Brain microvascular endothelial cell (primary cell): Measurements from ENCODE around the gene RNF182.
"Not testable (repeated sequence)": the region's sequence is repeated elsewhere in the genome, so short reads cannot be mapped to it uniquely, and the experiment has no call there.

ENCODE experiments used
- DNase-seq: peaks from one replicate; pipeline ENCODE4 v3.0.0-alpha.2; 2020
- H3K27ac ChIP-seq: fragments of 250-450 bp; sonication (Bioruptor Pico); 2 replicates; pipeline ENCODE4 v1.5.1; 2020; ENCODE audit warnings: mild to moderate bottlenecking, moderate library complexity
- H3K27me3 ChIP-seq: fragments of 250-450 bp; sonication (Bioruptor Pico); replicated peaks from 2 replicates; pipeline ENCODE4 v1.5.1; 2020; ENCODE audit warnings: mild to moderate bottlenecking
- H3K36me3 ChIP-seq: fragments of 250-450 bp; sonication (Bioruptor Pico); replicated peaks from 2 replicates; pipeline ENCODE4 v1.5.1; 2020; ENCODE audit warnings: mild to moderate bottlenecking
- H3K4me3 ChIP-seq: 2 replicates; pipeline ENCODE4 v1.5.1; 2011; ENCODE audit warnings: low read depth, mild to moderate bottlenecking, control low read depth, low read length, moderate library complexity
- in situ Hi-C: cut with HindIII; loops from 2 replicates; pipeline ENCODE4 v1.10.0; 2017; ENCODE audit warnings: low sequenced_read_pairs, low pct_ligation_motif_present
- TF ChIP-seq, protein P1 (sequence below): IDR thresholded peaks from 2 replicates; pipeline ENCODE4 v1.5.1; 2011; ENCODE audit warnings: low read depth, mild to moderate bottlenecking, moderate library complexity, low read length, control low read depth, inconsistent platforms; ENCODE audit errors: missing control alignments

RNF182 gene

DNA sequence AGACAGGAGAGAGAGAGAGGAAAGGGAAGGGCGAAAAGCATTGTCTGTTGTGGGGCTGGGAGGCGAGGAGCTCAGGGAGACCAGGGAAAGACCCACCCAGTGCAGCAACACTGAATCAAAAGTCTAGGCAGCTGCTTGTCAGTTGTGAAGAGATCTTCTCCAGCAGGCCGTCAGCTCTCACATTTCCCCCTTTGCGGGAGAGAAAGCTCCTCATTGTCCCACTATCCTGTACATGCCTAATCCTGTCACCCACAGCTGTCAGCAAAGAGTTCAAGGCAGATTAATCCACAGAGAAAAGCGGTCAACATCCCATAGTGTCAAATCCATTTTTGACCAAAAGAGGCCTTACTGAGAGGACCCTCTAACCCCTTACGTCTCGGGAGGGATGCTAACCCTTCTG lies 27.3 kb downstream of the RNF182 start:
- TF ChIP-seq, protein P1, sequence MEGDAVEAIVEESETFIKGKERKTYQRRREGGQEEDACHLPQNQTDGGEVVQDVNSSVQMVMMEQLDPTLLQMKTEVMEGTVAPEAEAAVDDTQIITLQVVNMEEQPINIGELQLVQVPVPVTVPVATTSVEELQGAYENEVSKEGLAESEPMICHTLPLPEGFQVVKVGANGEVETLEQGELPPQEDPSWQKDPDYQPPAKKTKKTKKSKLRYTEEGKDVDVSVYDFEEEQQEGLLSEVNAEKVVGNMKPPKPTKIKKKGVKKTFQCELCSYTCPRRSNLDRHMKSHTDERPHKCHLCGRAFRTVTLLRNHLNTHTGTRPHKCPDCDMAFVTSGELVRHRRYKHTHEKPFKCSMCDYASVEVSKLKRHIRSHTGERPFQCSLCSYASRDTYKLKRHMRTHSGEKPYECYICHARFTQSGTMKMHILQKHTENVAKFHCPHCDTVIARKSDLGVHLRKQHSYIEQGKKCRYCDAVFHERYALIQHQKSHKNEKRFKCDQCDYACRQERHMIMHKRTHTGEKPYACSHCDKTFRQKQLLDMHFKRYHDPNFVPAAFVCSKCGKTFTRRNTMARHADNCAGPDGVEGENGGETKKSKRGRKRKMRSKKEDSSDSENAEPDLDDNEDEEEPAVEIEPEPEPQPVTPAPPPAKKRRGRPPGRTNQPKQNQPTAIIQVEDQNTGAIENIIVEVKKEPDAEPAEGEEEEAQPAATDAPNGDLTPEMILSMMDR = no peak
- H3K36me3 ChIP-seq = no peaks in the 10 kb centered on the region
- H3K27ac ChIP-seq = no peak overlapping the region
- in situ Hi-C loops = no loop called here
- H3K4me3 ChIP-seq = no peak overlapping the region
- DNase-seq = no peak
- no peaks in the 10 kb centered on the region for H3K27me3 ChIP-seq

DNA sequence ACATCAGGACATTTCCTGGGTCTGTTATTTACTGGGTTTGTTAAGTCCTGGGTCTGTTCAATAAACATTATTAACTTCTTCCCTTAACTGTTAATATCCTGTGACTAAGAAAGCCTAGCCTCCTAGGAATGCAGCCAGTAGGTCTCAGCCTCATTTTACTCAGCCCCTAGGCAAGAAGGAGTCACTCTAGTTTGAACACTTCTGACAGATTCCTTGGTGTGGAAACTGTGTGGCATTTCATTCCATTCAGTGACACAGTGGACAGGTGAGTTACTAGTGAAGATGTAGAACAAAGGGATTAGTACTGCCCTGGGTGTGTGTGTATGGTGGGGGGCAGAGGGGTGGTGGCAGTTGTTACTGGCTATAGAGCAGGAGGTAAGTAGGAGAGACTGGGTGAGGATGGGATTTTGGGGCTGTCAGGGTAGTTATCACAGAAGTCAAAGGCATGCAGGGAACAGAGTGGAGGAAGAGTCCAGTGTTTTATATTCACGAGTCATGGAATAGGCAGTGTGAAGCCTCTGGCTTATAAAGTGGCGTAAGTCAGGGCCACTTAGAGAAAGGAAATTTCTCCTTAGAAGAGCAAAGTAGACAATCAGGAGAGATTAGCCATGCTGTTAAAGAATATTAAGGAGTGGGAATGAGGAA lies 28.4 kb downstream of the RNF182 start:
- H3K4me3 ChIP-seq = no peak overlapping the region
- no peaks in the 10 kb centered on the region for H3K27me3 ChIP-seq
- peak; percentile 8 for DNase-seq
- H3K36me3 ChIP-seq = no peaks in the 10 kb centered on the region
- TF ChIP-seq, protein P1 = no peak
- no peak overlapping the region for H3K27ac ChIP-seq
- in situ Hi-C loops = no loop called here

DNA sequence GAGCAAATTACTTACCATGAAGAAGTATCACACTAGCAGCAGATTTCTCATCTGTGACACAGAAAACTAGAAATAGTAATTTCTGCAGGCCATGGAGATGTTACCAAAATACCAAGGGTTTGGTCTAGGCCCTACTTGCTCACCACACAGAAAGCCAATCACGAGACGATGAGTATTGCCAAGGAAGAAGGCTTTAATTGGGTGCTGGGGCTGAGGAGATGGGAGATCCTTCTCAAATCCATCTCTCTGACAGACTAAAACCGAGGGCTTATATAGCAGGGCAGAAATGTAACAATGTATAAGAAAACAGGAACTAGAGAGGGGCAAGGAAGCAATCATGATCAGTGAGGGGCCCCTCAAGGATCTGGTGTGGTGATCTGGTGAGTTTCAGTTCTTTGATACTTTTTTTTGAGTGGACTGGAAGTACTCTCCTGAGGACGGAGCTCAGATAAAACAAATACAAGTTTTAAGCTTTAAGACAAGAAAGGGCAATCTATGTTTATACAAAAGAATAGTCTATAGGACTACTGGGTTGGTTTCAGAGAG lies 40.9 kb downstream of the RNF182 start:
- in situ Hi-C loops = no loop called here
- Histone ChIP-seq H3K27ac (no peak overlapping the region), H3K27me3 (no peaks in the 10 kb centered on the region), H3K4me3 (no peak overlapping the region), H3K36me3 (no peaks in the 10 kb centered on the region)
- DNase-seq = no peak
- TF ChIP-seq, protein P1 = no peak

DNA sequence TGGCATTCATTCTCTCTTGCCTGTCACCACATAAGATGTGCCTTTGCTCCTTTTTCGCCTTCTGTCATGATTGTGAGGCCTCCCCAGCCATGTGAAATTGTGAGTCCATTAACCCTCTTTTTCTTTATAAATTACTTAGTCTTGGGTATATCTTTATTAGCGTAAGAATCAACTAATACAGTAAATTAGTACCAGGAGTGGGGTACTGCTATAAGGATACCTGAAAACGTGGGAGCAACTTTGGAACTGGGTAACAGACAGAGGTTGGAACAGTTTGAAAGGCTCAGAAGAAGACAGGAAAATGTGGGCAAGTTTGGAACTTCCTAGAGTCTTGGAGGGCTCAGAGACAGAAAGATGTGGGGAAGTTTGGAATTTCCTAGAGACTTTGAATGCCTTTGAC lies 46.6 kb downstream of the RNF182 start:
- in situ Hi-C loops = no loop called here
- TF ChIP-seq, protein P1 = no peak
- DNase-seq = no peak
- H3K4me3 ChIP-seq = no peak overlapping the region
- no peaks in the 10 kb centered on the region for H3K36me3 ChIP-seq
- H3K27ac ChIP-seq = no peak overlapping the region
- no peaks in the 10 kb centered on the region for H3K27me3 ChIP-seq

DNA sequence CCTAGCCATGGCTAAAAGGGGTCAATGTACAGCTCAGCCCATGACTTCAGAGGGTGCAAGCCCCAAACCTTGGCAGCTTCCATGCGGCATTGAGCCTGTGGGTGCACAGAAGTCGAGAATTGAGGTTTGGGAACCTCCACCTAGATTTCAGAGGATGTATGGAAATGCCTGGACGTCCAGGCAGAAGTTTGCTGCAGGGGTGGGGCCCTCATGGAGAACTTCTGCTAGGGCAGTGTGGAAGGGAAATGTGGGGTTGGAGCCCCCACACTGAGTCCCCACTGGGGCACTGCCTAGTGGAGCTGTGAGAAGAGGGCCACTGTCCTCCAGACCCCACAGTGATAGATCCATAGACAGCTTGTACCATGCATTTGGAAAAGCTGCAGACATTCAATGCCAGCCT lies 47.9 kb downstream of the RNF182 start:
- in situ Hi-C loops, H3K36me3 ChIP-seq, H3K27ac ChIP-seq, DNase-seq, H3K4me3 ChIP-seq, H3K27me3 ChIP-seq: not testable (repeated sequence)

DNA sequence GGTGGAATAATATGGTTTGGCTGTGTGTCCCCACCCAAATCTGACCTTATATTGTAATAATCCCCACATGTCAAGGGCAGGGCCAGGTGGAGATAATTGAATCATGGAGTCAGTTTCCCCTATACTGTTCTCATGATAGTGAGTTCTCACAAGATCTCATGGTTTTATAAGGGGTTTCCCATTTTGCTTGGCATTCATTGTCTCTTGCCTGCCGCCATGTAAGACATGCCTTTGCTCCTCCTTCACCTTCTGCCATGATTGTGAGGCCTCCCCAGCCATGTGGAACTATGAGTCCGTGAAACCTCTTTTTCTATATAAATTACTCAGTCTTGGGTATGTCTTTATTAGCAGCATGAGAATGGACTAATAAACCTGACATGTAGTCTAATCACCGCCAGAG lies 48.7 kb downstream of the RNF182 start:
- H3K4me3 ChIP-seq, H3K27ac ChIP-seq, in situ Hi-C loops, H3K27me3 ChIP-seq, DNase-seq, H3K36me3 ChIP-seq: not testable (repeated sequence)

DNA sequence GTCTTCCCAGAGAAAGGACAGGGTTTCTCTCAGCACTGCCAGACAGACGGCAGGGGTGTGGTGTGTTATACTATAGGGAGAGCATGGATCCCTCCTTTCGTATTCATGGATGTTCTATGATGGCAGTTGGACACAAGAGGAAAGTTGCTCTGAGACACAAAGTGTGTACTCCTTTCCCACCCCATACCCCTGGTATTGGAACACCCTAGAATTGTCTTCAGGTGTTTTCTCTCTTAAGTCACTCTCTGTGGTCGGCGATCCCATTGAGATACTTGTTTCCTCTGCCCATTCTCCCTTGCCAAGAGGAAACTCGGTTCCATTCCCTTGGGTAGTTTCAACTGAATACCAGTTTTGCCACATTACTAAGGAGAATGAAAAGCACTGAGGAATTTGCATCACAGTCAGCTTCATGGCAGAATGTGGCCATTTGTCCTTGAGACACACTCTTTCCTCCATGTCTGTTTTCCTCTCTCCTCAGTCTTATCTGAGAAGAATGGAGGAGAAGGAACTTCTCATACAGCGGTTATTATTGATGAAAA lies 53.4 kb downstream of the RNF182 start:
- in situ Hi-C loops = no loop called here
- Histone ChIP-seq H3K27ac (no peak overlapping the region), H3K36me3 (no peaks in the 10 kb centered on the region), H3K27me3 (no peaks in the 10 kb centered on the region), H3K4me3 (no peak overlapping the region)
- TF ChIP-seq, protein P1 = no peak
- no peak for DNase-seq
